Astrocyte (in vitro differentiated cells and primary cell): ENCODE measurements around the gene MIB1.

Experiments
- CTCF ChIP-seq: IDR thresholded peaks from 2 replicates; pipeline ENCODE4 v1.5.1; 2011; ENCODE audit warnings: low read depth, mild to moderate bottlenecking, inconsistent platforms, low read length, moderate library complexity; ENCODE audit not compliant: insufficient read depth
- EZH2 ChIP-seq: IDR thresholded peaks from 2 replicates; pipeline ENCODE4 v1.6.1; 2012; ENCODE audit warnings: mild to moderate bottlenecking, low read length, inconsistent platforms; ENCODE audit not compliant: insufficient read depth

GRCh38 chr18:21826196-21826595 is 85.6 kb downstream of the MIB1 start:
- TF ChIP-seq CTCF (no peak), EZH2 (no peak)
